ENCODE measurements around the gene ARHGDIG.

GRCh38 chr16:276426-277077 lies 3.8 kb upstream of the ARHGDIG start:
- TF ChIP-seq CTCF (IDR thresholded peaks at IDR 0.05) (no peak), POLR2A (IDR thresholded peaks at IDR 0.05) (no peak), POLR2AphosphoS5 (IDR thresholded peaks at IDR 0.05) (no peak), EP300 (IDR thresholded peaks at IDR 0.05) (no peak)
